Epidermal melanocyte (primary cell): ENCODE measurements around the gene RBM10.
A peak's percentile ranks its signal among the peaks of the same experiment; 100 is the strongest.

Experiments used
- DNase-seq: peaks from one replicate; pipeline ENCODE4 v3.0.0; 2011; ENCODE audit warnings: low spot score; ENCODE audit not compliant: insufficient read length

Gene RBM10

GRCh38 chrX:47217121-47217851, 72.3 kb downstream of the RBM10 start:
- DNase-seq, result no peak

GRCh38 chrX:47217852-47218279, 72.8 kb downstream of the RBM10 start:
- DNase-seq, result peak; percentile 69

- DNase-seq, result peak; percentile 60
Measured at GRCh38 chrX:47218280-47218919, 73.4 kb downstream of the RBM10 start, which contains the start of gene CDK16. TSS of gene CDK16 (plus strand) at chrX:47218681. CDS start at chrX:47223558, 4,877 bp downstream.

GRCh38 chrX:47218920-47219815, 74.1 kb downstream of the RBM10 start:
- no peak for DNase-seq

- DNase-seq, result no peak
Measured at GRCh38 chrX:47221756-47222155, 76.7 kb downstream of the RBM10 start.

- DNase-seq, result no peak
Measured at GRCh38 chrX:47222751-47223350, 77.8 kb downstream of the RBM10 start.

- DNase-seq, result no peak
Measured at GRCh38 chrX:47223476-47224250, 78.6 kb downstream of the RBM10 start.

GRCh38 chrX:47224266-47224895, 79.4 kb downstream of the RBM10 start:
- DNase-seq, result no peak

GRCh38 chrX:47224896-47225290, 79.9 kb downstream of the RBM10 start:
- no peak for DNase-seq

- DNase-seq, result no peak
Measured at GRCh38 chrX:47226071-47226470, 81.0 kb downstream of the RBM10 start.

- no peak for DNase-seq
Measured at GRCh38 chrX:47226531-47227333, 81.7 kb downstream of the RBM10 start.

GRCh38 chrX:47227334-47227583, 82.2 kb downstream of the RBM10 start:
- DNase-seq, result no peak

- no peak for DNase-seq
Measured at GRCh38 chrX:47228550-47229270, 83.7 kb downstream of the RBM10 start.

- DNase-seq, result no peak
Measured at GRCh38 chrX:47229427-47229826, 84.4 kb downstream of the RBM10 start.

- DNase-seq, result no peak
Measured at GRCh38 chrX:47230136-47230868, 85.3 kb downstream of the RBM10 start.

GRCh38 chrX:47231167-47231566, 86.1 kb downstream of the RBM10 start:
- no peak for DNase-seq

- DNase-seq, result no peak
Measured at GRCh38 chrX:47232197-47232802, 87.3 kb downstream of the RBM10 start.

GRCh38 chrX:47232803-47233332, 87.8 kb downstream of the RBM10 start, which contains the start of gene USP11:
TSS of gene USP11 (plus strand) at chrX:47233009. CDS start at chrX:47233044, 35 bp downstream.
- peak; percentile 33 for DNase-seq
